DOHH2 (cell line): Measurements from ENCODE around the gene CEP131.

Experiments used
- H3F3A ChIP-seq: fragments of 200-600 bp; sonication (generic), shearing (Covaris generic); 2 replicates; pipeline ENCODE4 v1.6.0; 2016; ENCODE audit warnings: antibody characterized with exemption, mild to moderate bottlenecking; ENCODE audit not compliant: control insufficient read depth, insufficient read depth
- H3K27ac ChIP-seq: fragments of 200-600 bp; sonication (generic); 2 replicates; pipeline ENCODE4 v1.5.1; 2014; ENCODE audit warnings: low read depth, mild to moderate bottlenecking, low read length, moderate library complexity
- H3K27me3 ChIP-seq: fragments of 200-600 bp; sonication (generic); 2 replicates; pipeline ENCODE4 v1.6.1; 2014; ENCODE audit warnings: mild to moderate bottlenecking, low read length, mixed read lengths; ENCODE audit not compliant: control insufficient read depth
- H3K36me3 ChIP-seq: fragments of 200-600 bp; sonication (generic); 2 replicates; pipeline ENCODE4 v1.6.1; 2014; ENCODE audit warnings: mild to moderate bottlenecking, low read length, moderate library complexity, mixed read lengths; ENCODE audit not compliant: control insufficient read depth
- H3K4me1 ChIP-seq: fragments of 200-600 bp; sonication (generic); 2 replicates; pipeline ENCODE4 v1.6.1; 2014; ENCODE audit warnings: mild to moderate bottlenecking, low read length, mixed read lengths; ENCODE audit not compliant: control insufficient read depth
- H3K4me2 ChIP-seq: fragments of 200-600 bp; sonication (generic); 2 replicates; pipeline ENCODE4 v1.6.0; 2014; ENCODE audit warnings: mild to moderate bottlenecking, low read length, moderate library complexity
- H3K4me3 ChIP-seq: fragments of 200-600 bp; sonication (generic); 2 replicates; pipeline ENCODE4 v1.5.1; 2014; ENCODE audit warnings: mild to moderate bottlenecking, low read length, mixed read lengths
- H3K79me2 ChIP-seq: fragments of 200-600 bp; sonication (generic); 2 replicates; pipeline ENCODE4 v1.6.1; 2014; ENCODE audit warnings: mild to moderate bottlenecking, low read length, mixed read lengths; ENCODE audit not compliant: control insufficient read depth
- H3K9me2 ChIP-seq: fragments of 200-600 bp; sonication (generic); replicated peaks from 2 replicates; pipeline ENCODE4 v1.6.1; 2014; ENCODE audit warnings: mild to moderate bottlenecking, low read length, mixed read lengths; ENCODE audit not compliant: control insufficient read depth
- H3K9me3 ChIP-seq: fragments of 200-600 bp; sonication (generic); 2 replicates; pipeline ENCODE4 v1.6.1; 2014; ENCODE audit warnings: antibody characterized with exemption, low read length, mixed read lengths; ENCODE audit not compliant: control insufficient read depth, insufficient read depth
- H4K20me1 ChIP-seq: fragments of 200-600 bp; sonication (generic); 2 replicates; pipeline ENCODE4 v1.6.0; 2014; ENCODE audit warnings: low read depth, mild to moderate bottlenecking, antibody characterized with exemption, low read length, moderate library complexity; ENCODE audit not compliant: control insufficient read depth, insufficient read depth
- EZH2phosphoT487 ChIP-seq: fragments of 200-600 bp; sonication (generic); IDR thresholded peaks from 2 replicates; pipeline ENCODE4 v1.6.1; 2017; ENCODE audit warnings: borderline replicate concordance, mild to moderate bottlenecking, antibody characterized with exemption, low read length, moderate library complexity, mixed read lengths
- TF ChIP-seq, protein P1 (sequence below): fragments of 200-600 bp; sonication (generic); IDR thresholded peaks from one replicate; pipeline ENCODE4 v1.5.1; 2014; ENCODE audit warnings: antibody characterized with exemption, mild to moderate bottlenecking, low read depth, low read length; ENCODE audit not compliant: poor library complexity, severe bottlenecking

CEP131 gene

GRCh38 chr17:81263371-81264181 is 40.8 kb upstream of the CEP131 start:
- H3K4me2 ChIP-seq, result no peak overlapping the region
- H3K27me3 ChIP-seq, result no peaks in the 10 kb centered on the region
- H3K79me2 ChIP-seq, result no peaks in the 10 kb centered on the region
- H3K4me3 ChIP-seq, result no peak overlapping the region
- H3K4me1 ChIP-seq, result peaks cover 12% of the 10 kb centered on the region
- H3K9me2 ChIP-seq, result no peaks in the 10 kb centered on the region
- H4K20me1 ChIP-seq, result no peaks in the 10 kb centered on the region
- H3F3A ChIP-seq, result no peaks in the 10 kb centered on the region
- H3K9me3 ChIP-seq, result no peaks in the 10 kb centered on the region
- TF ChIP-seq, protein P1, sequence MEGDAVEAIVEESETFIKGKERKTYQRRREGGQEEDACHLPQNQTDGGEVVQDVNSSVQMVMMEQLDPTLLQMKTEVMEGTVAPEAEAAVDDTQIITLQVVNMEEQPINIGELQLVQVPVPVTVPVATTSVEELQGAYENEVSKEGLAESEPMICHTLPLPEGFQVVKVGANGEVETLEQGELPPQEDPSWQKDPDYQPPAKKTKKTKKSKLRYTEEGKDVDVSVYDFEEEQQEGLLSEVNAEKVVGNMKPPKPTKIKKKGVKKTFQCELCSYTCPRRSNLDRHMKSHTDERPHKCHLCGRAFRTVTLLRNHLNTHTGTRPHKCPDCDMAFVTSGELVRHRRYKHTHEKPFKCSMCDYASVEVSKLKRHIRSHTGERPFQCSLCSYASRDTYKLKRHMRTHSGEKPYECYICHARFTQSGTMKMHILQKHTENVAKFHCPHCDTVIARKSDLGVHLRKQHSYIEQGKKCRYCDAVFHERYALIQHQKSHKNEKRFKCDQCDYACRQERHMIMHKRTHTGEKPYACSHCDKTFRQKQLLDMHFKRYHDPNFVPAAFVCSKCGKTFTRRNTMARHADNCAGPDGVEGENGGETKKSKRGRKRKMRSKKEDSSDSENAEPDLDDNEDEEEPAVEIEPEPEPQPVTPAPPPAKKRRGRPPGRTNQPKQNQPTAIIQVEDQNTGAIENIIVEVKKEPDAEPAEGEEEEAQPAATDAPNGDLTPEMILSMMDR, result no peak
- TF ChIP-seq EZH2phosphoT487, result no peak
- H3K36me3 ChIP-seq, result peaks cover 24% of the 10 kb centered on the region; the same call in 1 of the 2 replicates
- H3K27ac ChIP-seq, result no peak overlapping the region

DNA sequence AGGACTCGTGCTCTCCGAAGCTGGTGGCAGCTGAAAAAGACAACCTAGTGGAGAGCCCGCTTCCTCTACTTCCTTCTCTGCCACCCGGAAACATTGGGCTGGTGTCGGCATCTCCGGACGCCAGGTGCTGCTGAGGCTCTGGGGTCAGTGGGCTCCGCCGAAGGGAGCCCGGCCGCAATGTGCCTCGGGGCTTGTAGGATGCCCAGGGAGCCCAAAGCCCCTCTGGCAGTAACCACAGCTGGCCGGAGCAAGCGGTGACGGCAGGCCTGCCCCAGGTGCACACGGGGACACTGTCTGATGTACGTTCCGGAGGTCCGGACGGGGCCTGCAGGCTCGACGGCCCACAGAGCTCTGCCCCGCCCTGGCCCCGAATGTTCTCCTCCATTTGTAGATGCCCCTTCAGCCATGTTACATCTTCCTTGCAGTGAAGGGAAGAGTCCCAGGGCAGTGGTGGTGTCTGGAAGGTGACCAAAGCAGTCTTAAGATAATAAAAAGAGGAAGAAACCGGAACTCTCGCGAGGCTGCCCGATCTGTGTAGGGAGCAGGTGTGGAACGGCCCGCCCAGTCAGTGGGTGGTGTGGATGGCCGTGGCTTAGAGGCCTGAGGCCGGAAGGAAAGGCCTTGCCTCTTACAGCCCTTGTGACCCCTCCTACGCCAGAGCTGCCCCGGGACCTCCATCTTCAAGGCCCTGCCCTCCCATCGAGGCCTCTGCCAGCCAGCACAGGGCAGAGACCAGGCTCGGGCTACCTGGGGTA is 39.0 kb upstream of the CEP131 start:
- no peaks in the 10 kb centered on the region for H3K27me3 ChIP-seq
- no peak overlapping the region for H3K4me3 ChIP-seq
- H3K9me2 ChIP-seq, result no peaks in the 10 kb centered on the region
- no peaks in the 10 kb centered on the region for H4K20me1 ChIP-seq
- H3K79me2 ChIP-seq, result no peaks in the 10 kb centered on the region
- no peaks in the 10 kb centered on the region for H3K9me3 ChIP-seq
- TF ChIP-seq, protein P1, result no peak
- no peak for TF ChIP-seq EZH2phosphoT487
- no peak overlapping the region for H3K27ac ChIP-seq
- peaks cover 24% of the 10 kb centered on the region; the same call in 1 of the 2 replicates for H3K36me3 ChIP-seq
- no peaks in the 10 kb centered on the region for H3F3A ChIP-seq
- peaks cover 12% of the 10 kb centered on the region for H3K4me1 ChIP-seq
- H3K4me2 ChIP-seq, result no peak overlapping the region

GRCh38 chr17:81261096-81261495 is 38.3 kb upstream of the CEP131 start:
- H4K20me1 ChIP-seq, result no peaks in the 10 kb centered on the region
- peaks cover 24% of the 10 kb centered on the region; the same call in 1 of the 2 replicates for H3K36me3 ChIP-seq
- peaks cover 12% of the 10 kb centered on the region for H3K4me1 ChIP-seq
- no peak for TF ChIP-seq EZH2phosphoT487
- TF ChIP-seq, protein P1, result no peak
- no peak overlapping the region for H3K27ac ChIP-seq
- no peak overlapping the region for H3K4me3 ChIP-seq
- H3K9me3 ChIP-seq, result no peaks in the 10 kb centered on the region
- no peaks in the 10 kb centered on the region for H3K9me2 ChIP-seq
- H3F3A ChIP-seq, result no peaks in the 10 kb centered on the region
- no peaks in the 10 kb centered on the region for H3K79me2 ChIP-seq
- no peaks in the 10 kb centered on the region for H3K27me3 ChIP-seq
- no peak overlapping the region for H3K4me2 ChIP-seq
